ENCODE measurements around the gene CEP164. TPM values are rescaled to one million over a fixed set of nuclear protein-coding genes. Genes with fewer than 3 reads are reported as not detected.

The CEP164 gene
- total RNA-seq, 4 donors from 2014 or later = 11.3 to 45.1 (median 15.2) TPM

GRCh38 chr11:117428856-117429229 lies 101.2 kb downstream of the CEP164 start:
- intact Hi-C loops (cut with DNase I; ENCODE audit: low total_unique reads) = loop anchor here (5.0 kb wide), 1 partner anchor 388 kb away; no protein-coding TSS in a partner anchor
- H3K4me3 ChIP-seq (ENCODE audit: low read depth, poor library complexity, severe bottlenecking) = no peak overlapping the region
- WGBS, 2 donors = 80 to 84% methylated on average over 7 of the region's 7 CpGs
- TF ChIP-seq POLR2A (IDR thresholded peaks at IDR 0.05) = no peak
- TF ChIP-seq CTCF (IDR thresholded peaks at IDR 0.05) = no peak
- no peak for DNase-seq (ENCODE audit: low spot score in 2 of 2)

DNA sequence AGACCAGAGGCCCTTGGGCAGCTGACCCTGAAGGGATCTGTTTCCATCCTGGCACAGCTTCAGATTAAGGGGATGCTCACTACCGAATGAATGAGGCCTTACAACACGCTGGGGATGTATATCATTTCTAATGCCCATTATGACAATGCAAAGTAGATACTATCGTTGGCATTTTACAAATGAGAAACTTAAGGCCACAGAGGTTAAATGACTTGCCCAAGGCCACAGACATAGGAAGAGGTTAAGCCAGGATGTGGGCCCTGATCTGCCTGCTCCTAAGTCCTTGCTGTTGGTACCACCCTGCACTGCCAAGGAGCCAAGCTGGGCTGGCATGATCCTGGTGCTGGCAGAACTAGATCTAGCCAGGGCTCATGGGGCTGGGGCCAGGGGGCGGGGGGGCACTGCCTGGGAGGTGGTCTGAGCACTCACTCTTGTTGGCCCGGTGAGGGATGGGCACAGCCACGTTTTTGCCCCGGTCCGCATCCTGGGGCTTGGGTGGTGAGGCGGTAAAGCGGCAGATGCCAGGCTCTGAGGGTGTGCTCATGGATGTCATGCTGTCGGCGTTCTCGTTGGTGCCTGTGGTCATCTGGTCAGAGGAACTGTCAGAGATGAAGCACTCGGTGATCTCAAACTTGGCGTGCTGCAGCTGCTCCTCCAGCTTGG lies 102.8 kb downstream of the CEP164 start:
- intact Hi-C loops (cut with DNase I; ENCODE audit: low total_unique reads) = no loop called here
- 85 to 89% methylated on average over 14 to 15 of the region's 15 CpGs for WGBS, 2 donors
- H3K4me3 ChIP-seq (ENCODE audit: low read depth, poor library complexity, severe bottlenecking) = no peak overlapping the region
- no peak for DNase-seq (ENCODE audit: low spot score in 2 of 2)
- TF ChIP-seq POLR2A (IDR thresholded peaks at IDR 0.05) = no peak
- no peak for TF ChIP-seq CTCF (IDR thresholded peaks at IDR 0.05)

DNA sequence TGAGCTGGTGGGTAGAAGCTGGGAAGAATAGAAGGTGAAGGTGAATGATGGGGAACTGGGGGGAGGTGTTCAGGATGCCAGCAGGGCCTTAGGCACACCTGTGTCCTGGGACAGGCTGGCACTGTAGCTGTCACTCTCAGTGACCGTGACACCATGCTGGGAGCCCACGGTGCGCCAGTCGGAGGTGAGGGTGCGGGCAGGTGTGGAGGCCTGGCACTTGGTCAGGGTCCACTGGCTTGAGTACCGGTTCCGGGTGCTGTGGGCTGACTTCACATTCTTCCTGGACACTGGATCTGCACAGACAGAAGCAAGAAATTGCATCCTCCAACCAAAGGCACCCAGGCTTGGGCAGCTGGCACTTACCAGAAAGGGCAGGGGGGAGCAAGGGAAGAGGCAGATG lies 103.8 kb downstream of the CEP164 start:
- 96 to 97% methylated on average over 7 of the region's 7 CpGs for WGBS, 2 donors
- no peak for DNase-seq (ENCODE audit: low spot score in 2 of 2)
- TF ChIP-seq POLR2A (IDR thresholded peaks at IDR 0.05) = no peak
- TF ChIP-seq CTCF (IDR thresholded peaks at IDR 0.05) = no peak
- no peak overlapping the region for H3K4me3 ChIP-seq (ENCODE audit: low read depth, poor library complexity, severe bottlenecking)
- intact Hi-C loops (cut with DNase I; ENCODE audit: low total_unique reads) = no loop called here

GRCh38 chr11:117433717-117434116 lies 106.1 kb downstream of the CEP164 start:
- intact Hi-C loops (cut with DNase I; ENCODE audit: low total_unique reads) = no loop called here
- H3K4me3 ChIP-seq (ENCODE audit: low read depth, poor library complexity, severe bottlenecking) = no peak overlapping the region
- no peak for TF ChIP-seq CTCF (IDR thresholded peaks at IDR 0.05)
- no peak for TF ChIP-seq POLR2A (IDR thresholded peaks at IDR 0.05)
- no peak for DNase-seq (ENCODE audit: low spot score in 2 of 2)

- intact Hi-C loops (cut with DNase I; ENCODE audit: low total_unique reads) = no loop called here
- no peak overlapping the region for H3K4me3 ChIP-seq (ENCODE audit: low read depth, poor library complexity, severe bottlenecking)
- WGBS, 2 donors = 97 to 98% methylated on average over 1 of the region's 1 CpG
- no peak for DNase-seq (ENCODE audit: low spot score in 2 of 2)
- TF ChIP-seq CTCF (IDR thresholded peaks at IDR 0.05) (no peak), POLR2A (IDR thresholded peaks at IDR 0.05) (no peak)
Observed at GRCh38 chr11:117434481-117434880, 106.8 kb downstream of the CEP164 start.

GRCh38 chr11:117435326-117435725 lies 107.7 kb downstream of the CEP164 start:
- DNase-seq (ENCODE audit: low spot score in 2 of 2) = no peak
- TF ChIP-seq CTCF (IDR thresholded peaks at IDR 0.05) (no peak), POLR2A (IDR thresholded peaks at IDR 0.05) (no peak)
- intact Hi-C loops (cut with DNase I; ENCODE audit: low total_unique reads) = no loop called here
- WGBS, 2 donors = 79 to 85% methylated on average over 6 of the region's 6 CpGs
- no peak overlapping the region for H3K4me3 ChIP-seq (ENCODE audit: low read depth, poor library complexity, severe bottlenecking)

Data from lower leg skin (tissue), 4 donors.